HCT116 (cell line): ENCODE measurements around the gene PKD2.

Source experiments
- CTCF ChIP-seq, 3 experiments: fragments of 200-600 bp in 1 of 3; sonication (generic) in 1 of 3; IDR thresholded peaks in 2 of 3; conservative IDR thresholded peaks in 1 of 3; 2 replicates each; pipeline ENCODE4 v1.5.1; 2012 to 2017; ENCODE audit warnings: low read depth in 2 of 3, low read length in 2 of 3, antibody characterized with exemption in 1 of 3, borderline replicate concordance in 1 of 3, control low read depth in 1 of 3, mild to moderate bottlenecking in 1 of 3, mixed read lengths in 1 of 3, mixed run types in 1 of 3, moderate library complexity in 1 of 3; ENCODE audit not compliant: insufficient read depth in 1 of 3
- EZH2 ChIP-seq: fragments of 200-600 bp; sonication (generic); IDR thresholded peaks from 2 replicates; pipeline ENCODE4 v1.6.1; 2017; ENCODE audit warnings: antibody characterized with exemption, mixed run types
- EZH2phosphoT487 ChIP-seq: fragments of 200-600 bp; IDR thresholded peaks from 2 replicates; pipeline ENCODE4 v1.6.1; 2018; ENCODE audit warnings: antibody characterized with exemption, borderline replicate concordance
- JUND ChIP-seq: IDR thresholded peaks from 2 replicates; pipeline ENCODE4 v1.6.1; 2012
- POLR2AphosphoS5 ChIP-seq: IDR thresholded peaks from 2 replicates; pipeline ENCODE4 v1.6.1; 2011; ENCODE audit warnings: mild to moderate bottlenecking, low read depth, low read length, moderate library complexity

DNA sequence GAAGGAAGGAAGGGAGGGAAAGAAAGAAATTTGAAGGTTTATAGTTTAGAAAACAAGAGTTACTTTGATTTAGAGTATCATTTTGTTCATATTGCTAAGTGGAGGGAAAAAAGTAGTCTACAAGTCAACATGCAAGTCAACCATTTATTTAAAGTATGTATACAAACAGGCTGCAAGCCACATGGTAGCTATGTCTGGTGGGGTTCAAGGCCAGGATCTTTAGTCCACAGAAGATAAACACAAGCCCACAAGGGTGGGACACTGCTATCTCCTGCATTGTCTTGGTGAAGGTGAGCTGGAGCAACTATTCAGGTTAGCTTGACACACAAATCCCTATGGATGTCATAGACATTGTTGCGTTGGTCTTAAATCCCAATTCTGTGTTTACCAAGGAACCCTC, 79.6 kb downstream of the PKD2 start:
- TF ChIP-seq POLR2AphosphoS5 (no peak), EZH2phosphoT487 (no peak), CTCF (IDR thresholded peaks at IDR 0.05 in 2 of 3, conservative IDR thresholded peaks at IDR 0.05 in 1 of 3; ENCODE audit: borderline replicate concordance in 1 of 3, insufficient read depth in 1 of 3, low read depth in 2 of 3, low read length in 2 of 3) (no peak), EZH2 (no peak), JUND (no peak)
